GM12891 (cell line): Measurements from ENCODE around the gene GCHFR.

Source experiments
- POLR2A ChIP-seq: IDR thresholded peaks from 2 replicates; pipeline ENCODE4 v1.6.1; 2011; ENCODE audit warnings: low read depth, low read length, control low read depth
- TAF1 ChIP-seq: IDR thresholded peaks from 2 replicates; pipeline ENCODE4 v1.6.1; 2011; ENCODE audit warnings: low read depth, low read length, control low read depth

DNA sequence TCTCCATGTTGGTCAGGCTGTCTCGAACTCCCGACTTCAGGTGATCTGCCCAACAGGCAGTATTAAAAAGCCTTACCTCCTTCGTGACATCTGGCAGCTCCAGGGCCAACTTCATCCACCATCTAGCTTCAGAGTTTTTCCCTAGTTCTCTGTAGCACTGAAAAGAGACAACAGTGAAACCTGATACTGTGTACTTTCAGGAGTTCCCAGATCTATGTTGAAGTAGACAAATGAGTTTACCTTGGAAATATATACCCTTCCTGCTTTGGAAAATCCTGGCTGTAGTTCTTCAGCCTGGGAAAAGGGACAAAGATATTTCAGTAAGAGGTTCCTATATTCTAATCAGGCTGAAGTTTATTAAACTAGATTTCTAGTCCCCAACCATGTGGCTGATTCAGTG, 26.8 kb upstream of the GCHFR start:
- no peak for TF ChIP-seq POLR2A
- no peak for TF ChIP-seq TAF1
